ENCODE results near the gene MIR17HG.
"Not testable (repeated sequence)": the region's sequence is repeated elsewhere in the genome, so short reads cannot be mapped to it uniquely, and the experiment has no call there.

The MIR17HG gene

DNA sequence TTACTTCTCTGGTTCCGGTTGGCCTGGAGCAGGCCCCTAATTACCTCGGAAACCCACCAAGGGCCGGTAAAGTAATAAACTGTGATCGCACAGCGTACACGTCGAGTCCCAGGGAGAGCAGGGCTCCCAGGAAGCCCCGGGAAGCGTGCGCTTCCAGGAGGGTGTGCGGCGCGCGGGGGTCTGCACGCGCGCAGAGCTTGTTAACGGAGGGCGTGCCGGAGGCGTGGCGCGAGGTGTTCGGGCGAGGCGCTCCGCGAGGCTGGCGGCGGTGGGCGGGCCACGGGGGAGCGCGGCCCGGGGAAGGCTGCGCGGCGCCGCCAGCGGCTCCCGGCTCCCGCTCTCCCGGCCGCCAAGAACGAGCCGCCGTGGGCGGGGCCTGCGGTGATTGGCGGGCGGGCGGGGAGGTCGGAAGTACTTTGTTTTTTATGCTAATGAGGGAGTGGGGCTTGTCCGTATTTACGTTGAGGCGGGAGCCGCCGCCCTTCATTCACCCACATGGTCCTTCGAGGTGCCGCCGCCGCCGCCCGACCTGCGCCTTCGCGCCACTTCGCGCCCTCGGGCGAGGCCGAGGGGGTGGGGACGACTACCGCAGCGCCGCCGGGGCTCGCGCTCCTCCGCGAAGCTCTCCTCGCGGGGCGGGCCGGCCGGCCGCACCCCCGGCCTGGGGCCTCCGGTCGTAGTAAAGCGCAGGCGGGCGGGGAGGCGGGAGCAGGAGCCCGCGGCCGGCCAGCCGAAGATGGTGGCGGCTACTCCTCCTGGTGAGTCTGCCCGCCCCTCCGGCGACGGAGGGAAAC is at the start of gene MIR17HG:
TSS of gene MIR17HG (plus strand) at position 486 of the 794 bp plus-strand sequence.
- peak; percentile 47 to 91 for DNase-seq

DNA sequence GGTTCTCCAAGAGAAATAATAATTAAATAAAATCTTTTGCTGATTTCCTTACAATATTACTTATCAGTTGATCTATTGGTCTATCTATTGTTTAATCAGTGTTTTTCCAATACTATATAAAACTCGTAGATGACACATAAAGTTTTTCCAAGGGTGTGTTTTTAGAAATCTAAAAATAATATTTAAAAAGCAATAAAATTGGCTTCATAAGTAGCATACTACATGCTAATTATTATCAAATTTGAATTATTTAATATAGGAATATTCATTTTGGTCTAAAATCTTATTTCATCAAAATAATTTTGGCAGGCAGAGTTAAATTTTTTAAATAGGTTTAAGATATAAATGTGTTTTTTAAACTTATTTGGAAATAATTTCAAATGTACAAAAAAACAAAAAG is 49.4 kb upstream of the MIR17HG start:
- DNase-seq, result no peak

DNA sequence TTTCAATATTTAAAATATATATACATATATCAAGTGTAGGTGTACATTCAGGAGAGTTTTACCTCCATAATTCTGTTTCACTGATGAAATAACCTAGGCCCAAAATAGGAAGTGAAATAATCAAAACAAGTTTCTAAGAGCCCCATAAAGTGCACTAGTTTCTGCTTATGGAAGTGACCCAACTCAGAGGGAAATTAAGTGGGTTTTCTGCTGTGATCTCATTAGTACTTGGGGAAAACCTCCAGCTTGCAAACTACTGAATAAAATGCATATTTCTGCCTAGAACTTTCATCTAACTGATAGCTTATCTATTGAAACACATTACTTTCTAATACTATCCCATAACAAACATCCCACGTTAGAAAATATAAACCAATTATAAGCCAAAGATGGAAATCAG is 45.4 kb upstream of the MIR17HG start:
- no peak for DNase-seq

DNA sequence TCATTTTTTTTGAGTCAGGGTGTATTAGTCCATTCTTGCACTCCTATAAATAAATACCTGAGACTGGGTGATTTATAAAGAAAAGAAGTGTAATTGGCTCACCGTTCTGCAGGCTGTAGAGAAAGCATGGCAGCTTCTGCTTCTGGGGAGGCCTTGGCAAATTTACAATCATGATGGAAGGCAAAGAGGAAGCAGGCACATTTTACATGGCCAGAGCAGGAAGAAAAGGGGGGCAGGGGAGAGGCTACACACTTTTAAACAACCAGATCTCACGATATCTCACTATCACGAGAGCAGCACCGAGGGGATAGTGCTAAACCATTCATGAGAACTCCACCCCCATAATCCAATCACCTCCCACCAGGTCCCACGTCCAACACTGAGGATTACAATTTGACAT is 44.5 kb upstream of the MIR17HG start:
- no peak for DNase-seq

DNA sequence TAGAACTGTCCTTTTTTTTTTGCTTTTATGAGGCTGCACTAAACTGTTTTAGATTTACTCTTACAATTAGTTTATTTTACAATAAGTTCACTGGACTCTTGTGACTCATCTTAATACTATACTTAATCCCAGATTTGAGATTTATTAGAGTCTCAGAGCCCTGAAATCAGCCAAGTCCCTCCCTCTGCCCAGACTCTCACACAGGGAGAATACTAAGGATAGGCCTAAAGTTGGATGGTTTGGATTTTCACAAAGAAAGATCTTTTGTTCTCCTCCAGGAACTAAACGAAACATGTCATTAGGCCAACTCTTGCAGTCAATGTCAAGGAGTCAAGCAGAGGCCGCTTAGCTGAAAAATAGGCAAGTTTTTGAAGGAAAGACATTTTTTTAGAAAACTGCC is 42.7 kb upstream of the MIR17HG start:
- no peak for DNase-seq

DNA sequence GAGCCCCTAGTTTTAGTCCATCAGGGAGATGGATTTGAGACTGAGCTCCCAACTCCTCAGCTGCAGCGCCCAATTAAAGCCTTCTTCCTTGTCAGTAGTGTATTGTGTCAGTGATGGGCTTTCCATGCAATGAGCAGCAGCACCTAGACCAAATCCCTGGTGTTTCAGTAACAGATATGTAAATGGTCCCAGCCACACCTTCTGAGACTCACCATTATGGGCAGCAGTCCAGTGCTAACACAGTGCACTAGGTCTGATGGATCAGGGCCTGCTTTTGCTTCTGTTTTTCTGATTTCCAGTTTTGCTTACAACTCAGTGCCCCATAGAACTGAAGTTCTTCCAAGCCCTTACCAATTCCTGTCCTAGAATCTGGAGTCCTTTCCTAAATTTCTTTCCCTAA is 41.8 kb upstream of the MIR17HG start:
- DNase-seq, result no peak

DNA sequence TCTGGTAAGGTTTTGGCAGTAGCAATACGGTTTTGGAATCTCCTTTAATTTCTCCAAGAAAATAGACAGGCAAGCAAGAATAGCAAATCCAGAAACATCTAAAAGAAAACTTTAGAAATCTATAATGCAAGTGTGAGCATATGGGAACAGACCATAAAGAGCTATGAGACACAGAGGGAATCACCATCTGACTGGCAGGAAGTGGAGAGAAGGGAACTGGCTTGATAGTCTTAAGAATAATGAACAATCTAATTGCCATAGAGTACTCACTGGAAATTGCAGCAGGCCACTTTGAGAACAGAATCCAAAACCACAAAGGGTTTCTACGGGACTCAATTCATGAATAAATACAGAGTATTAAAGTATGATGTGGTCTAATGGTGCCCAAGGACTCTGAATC is 39.6 kb upstream of the MIR17HG start:
- no peak for DNase-seq

DNA sequence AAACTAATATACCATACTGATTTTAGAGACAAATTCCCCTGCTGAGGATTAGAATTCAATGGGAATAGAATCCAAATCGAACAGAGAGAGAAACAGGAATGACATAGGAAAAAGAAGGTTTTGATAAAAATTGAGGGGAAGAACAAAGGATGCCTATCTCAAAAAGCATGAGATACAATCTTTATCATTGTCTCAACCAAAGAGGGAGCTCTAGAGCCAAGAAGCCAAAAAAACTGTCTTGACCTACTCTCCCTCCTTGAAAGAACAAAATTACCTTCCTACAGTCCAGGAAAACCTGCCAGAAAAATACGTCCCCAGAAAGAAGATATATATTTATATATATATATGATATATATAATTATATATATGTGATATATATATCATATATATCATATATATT is 39.2 kb upstream of the MIR17HG start:
- DNase-seq, result no peak

DNA sequence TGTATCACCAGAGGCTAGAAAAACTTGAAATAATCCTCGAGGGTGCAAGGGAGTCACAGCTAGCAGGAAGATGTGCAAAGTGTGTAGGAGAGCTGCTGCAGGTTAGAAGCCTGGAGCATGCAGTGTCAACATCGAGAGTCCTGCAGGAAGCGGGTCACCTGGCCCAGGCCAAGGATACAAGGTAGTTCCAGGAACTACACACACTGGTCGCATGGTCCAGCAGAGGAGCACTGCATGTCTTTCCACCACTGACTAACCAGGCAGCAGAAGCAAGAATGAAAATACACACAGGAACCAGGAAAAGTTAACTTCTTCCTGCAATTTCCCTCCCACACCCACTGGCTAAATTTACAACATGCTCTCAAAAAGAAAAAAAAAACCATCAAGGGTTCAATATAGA is 36.0 kb upstream of the MIR17HG start:
- no peak for DNase-seq

DNA sequence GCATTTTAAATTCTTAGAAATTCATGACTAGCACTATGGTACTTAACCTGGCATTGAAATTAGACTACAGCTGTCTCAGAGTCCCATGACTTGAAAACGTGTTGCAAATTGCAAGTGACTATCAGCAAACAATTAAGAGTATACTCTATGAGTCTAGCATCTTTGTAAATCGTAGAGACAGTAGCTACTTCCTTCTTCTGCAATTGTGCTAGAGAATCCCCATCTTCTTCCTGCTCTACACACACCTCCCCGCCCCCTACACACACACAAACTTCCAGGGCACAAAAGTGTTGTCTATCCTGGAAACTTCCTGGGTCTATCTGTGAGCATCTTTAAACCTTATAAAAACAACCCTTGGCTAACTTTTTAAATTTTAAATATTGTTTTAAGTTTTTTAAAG is 35.2 kb upstream of the MIR17HG start:
- peak in 1 of 2 donors; percentile 30 for DNase-seq

DNA sequence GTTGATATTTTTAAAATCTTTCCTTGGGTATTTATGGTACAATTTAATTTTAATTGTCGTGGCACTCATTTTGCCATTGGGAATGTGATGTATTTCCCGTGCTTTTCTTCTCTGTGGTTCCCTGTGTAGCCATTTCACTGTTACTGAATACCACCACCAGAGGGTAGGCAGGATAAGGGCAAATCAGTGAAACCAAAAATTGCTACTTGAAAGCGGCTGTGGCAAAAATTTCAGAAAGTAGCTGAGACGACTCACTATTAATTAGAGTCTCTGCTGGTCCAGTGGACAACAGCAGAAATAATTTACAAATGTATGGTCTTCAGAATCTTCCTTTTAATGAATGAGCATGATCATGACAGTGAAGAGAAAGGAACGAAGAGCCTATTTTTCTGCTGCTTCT is 34.4 kb upstream of the MIR17HG start:
- DNase-seq, result peak in 1 of 2 donors; percentile 22

DNA sequence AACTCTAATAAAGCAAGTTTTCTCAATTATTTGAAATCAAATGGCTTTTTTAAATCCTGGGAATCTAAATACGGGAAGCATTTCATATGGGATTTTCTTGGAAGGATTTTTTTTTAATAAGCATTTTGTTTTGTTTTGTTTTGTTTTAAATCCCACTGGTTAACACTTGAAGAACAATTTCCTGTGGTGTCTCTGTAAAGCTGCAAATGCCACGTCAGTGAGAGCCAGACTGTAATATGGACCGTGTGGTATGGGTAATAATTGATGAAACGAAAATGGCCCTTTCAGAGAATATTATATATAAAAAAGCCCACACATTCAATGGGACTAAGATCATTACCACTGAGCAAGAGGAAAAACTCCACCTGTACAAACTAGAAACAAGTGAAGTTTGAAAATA is 33.9 kb upstream of the MIR17HG start:
- no peak for DNase-seq

DNA sequence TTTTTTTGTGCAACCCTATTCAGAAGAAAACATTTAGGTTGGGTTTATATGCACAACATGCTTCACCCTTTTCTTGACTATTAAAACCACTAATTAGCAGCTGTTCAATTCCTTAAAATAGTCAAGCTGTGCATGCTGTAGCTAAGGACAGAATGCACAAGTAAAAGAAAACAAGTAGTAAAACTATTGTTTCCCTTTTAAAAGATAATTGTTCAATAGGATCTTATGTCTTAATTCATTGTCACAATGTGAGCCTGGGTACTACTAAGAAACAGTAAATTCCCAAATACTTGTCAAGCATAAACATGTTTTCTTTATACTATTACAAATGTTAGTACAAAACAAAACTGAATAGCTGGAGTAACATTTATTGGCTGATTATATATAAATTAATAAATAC is 32.6 kb upstream of the MIR17HG start:
- DNase-seq, result no peak

DNA sequence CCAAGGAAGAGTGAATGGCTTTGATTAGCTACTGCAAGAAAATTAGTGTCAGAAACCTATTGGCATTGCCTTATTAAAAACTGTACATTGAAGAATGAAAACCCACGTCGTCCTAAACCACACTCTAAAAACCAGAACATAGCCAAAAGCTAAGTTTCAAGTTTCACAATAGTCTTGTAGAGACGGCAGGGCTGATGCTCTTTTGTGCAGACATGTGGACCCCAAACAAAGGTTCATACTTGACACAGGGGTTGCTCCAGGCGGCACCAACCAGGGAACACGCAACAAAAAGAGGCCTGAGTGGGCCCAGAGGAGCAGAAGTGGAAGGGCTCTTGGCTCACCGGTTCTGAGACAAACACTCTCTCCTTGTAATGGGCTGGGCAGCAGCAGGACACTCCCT is 28.6 kb upstream of the MIR17HG start:
- DNase-seq, result no peak

DNA sequence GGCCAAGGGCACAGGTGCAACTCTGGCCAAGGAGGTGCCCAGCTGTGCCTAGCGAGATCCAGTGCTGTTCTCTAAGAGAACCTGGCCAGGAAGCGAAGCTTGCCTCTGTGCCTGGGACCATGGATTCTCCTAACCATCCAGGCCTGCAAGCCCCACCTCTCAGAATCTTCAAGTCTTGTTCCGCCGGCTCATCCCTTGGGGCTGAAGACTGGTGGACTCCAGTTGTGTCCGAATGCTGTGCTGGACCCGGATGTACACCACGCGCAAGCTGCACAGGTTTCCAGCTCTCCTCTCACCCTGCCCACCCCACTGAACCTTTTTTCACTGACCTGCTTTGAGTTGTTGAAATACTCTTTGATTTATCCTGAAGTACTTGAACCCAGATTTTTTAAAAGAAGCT is 27.5 kb upstream of the MIR17HG start:
- no peak for DNase-seq

DNA sequence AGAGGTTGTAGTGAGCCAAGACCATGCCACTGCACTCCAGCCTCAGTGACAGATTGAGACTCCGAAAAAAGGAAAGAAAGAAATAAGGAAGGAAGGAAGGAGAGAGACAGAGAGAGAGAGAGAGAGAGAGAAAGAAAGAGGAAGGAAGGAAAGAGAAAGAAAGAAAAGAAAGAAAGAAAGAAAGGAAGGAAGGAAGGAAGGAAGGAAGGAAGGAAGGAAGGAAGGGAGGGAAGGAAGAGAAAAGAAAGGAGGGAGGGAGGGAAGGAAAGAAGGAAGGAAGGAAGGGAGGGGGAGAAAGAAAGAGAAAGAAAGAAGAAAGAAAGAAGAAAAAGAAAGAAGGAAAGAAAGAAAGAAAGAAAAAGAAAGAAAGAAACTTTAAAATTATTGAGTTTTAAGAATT is 26.5 kb upstream of the MIR17HG start:
- DNase-seq, result not testable (repeated sequence)

DNA sequence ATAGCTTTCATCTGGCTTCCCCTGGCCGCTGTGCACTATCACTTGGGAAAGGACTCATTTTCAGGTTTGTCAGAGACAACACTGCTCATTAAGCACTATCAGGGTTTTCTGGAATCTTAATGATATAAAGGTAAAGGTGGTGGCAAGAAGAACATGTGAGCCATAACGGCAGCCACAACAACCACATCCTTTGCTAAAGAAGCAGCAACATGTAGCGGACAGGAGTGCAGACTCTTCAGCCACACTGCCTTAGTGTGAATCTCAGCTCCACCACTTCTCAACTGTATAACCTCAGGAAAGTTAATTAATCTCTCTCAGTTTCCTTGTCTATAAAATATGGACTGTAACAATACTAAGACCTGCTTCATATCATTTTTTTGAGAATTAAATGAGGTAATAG is 24.1 kb upstream of the MIR17HG start:
- DNase-seq, result no peak

DNA sequence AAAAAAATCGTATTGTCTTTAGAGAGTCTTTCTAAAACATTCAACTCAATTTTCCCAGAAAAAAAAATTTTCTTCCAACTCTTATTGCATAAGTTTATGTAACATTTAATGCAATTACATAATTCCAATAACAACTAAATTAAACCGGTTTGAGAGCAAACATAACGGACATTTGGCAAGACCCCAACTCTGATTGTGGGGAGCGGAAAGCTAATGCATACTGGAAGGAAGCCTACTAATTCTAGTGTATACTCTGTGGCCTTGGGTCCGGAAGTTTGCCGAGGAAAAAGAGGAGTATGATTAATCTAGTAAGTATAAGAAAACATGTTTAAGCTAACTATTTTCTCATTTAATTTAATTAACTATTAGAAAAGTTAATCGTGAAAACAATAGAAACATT is 21.3 kb upstream of the MIR17HG start:
- DNase-seq, result no peak

DNA sequence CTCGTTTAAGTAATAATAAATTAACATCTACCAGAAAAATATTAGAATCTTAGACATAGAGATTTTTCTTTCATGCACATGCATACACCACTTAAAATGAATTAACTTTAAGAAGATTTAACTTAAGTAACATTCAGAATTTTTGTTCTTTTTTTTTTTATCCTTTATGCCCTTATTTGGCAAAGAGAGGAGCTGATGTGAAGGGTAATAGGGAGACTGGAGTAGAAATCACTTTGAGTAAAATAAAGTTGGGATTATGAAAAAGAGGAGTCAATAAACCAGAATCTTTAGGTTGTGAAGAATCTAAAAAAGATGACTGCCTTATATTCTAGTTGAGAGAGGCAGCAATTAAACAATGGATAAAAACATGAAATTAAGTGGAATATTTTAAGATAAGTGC is 18.8 kb upstream of the MIR17HG start:
- no peak for DNase-seq

DNA sequence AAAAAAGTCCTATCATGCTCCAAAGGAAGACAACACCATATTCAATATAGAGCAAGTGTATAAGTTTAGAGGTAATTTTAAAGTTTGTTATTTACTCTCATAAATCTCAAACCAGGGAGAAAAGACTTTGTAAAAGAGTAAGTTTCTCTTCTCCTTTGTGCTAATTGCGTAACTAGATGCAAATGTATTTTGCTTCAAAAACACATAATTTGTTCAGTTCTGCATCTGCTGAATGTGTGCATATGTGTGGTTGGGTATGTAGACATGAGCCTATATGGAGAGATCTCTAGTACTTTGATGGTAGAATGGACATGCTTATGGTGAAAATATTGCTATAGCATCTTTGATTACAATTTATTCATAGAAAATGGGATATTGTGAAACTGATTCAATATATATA is 17.8 kb upstream of the MIR17HG start:
- no peak for DNase-seq

DNA sequence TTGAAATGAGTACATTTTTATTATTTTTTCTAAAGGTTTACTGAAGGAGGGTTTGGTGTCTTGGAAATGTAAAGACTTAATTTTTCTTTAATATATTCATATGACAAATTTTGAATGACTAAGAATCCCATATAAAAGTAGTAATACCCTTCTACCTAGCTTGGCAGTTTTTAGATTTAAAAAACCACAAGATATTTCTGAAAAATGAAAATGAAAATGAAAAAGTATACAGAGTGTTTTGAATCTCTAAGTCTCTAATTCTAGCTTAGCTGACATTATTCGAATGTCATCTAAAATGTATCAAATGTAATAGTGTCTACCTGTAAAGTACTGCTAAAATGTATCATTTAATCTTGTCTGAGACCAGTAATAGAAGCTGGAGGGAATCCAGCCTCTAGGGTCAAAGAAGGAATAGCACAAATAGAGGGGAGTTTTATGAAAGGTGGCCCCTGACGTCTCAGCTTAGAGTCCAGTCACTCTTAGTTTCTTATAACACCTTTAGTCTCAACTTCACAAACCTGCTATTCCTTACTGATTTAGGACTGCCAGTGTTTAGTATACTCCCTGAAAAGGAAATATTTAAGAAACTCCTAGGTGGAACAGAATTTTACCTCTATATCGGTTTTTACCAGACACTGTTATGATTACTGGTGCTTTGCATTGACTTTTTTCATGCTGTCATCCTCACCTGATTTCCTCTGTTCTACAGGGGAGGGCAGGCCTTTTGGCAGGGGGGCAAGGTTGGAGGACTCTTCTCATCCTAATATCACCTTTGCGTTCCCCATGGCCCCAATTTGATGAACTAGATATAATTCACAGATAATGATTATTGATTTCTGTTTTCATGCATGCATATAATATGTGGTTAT is 16.2 kb upstream of the MIR17HG start:
- no peak for DNase-seq

DNA sequence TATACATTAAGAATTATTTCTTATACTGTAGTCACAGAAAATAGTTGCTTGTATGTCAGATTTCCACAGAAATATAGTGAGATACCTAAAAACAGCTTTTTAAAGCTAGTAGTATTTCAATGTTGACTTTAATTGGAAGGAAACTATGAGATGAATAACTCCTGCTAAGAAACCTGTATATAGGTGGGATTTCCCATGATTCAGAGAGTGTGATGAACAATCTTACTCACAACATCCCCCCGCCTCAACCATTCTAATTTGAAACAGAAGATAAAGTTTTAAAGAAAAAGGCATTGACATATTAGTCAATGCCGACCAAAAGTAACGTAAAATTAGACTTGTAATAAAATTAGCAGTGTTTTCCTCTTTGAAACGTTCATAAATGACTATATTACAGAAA is 1.4 kb upstream of the MIR17HG start:
- DNase-seq, result no peak

DNA sequence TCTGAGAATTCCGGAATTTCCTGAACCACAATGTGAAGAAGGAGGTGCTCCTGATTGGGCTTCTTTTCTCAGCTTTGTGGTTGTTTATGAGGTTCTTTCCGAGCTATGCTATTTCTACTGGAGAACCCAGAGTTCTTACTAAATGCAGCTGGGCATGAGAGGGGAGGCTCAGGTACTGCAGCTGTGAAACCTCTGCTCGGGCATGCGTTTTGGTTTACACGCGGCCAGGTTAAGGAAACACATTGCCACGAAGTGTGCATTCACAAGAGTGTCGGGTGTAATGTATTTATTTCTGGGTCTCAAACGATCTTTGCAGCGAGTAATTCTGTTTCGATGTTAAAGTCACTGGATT is 661 bp upstream of the MIR17HG start:
- DNase-seq, result no peak
